ENCODE results near the gene STX10.

GRCh38 chr19:13119627-13120026 lies 30.5 kb downstream of the STX10 start:
- TF ChIP-seq CTCF (conservative IDR thresholded peaks at IDR 0.05; ENCODE audit: low read depth, low read length) (no peak), EZH2 (IDR thresholded peaks at IDR 0.05; ENCODE audit: borderline replicate concordance, low read depth, low read length, poor library complexity, severe bottlenecking) (no peak)

Measured in A673 (cell line).